HK-2 (cell line): ENCODE measurements around the gene ASIC2.
"Not testable (repeated sequence)": the region's sequence is repeated elsewhere in the genome, so short reads cannot be mapped to it uniquely, and the experiment has no call there.

ENCODE experiments used
- DNase-seq: peaks from one replicate; pipeline ENCODE4 v3.0.0-alpha.2; 2018; ENCODE audit not compliant: unreplicated experiment

Gene ASIC2

GRCh38 chr17:32985050-32985756 is 307.9 kb downstream of the ASIC2 start:
- no peak for DNase-seq

DNA sequence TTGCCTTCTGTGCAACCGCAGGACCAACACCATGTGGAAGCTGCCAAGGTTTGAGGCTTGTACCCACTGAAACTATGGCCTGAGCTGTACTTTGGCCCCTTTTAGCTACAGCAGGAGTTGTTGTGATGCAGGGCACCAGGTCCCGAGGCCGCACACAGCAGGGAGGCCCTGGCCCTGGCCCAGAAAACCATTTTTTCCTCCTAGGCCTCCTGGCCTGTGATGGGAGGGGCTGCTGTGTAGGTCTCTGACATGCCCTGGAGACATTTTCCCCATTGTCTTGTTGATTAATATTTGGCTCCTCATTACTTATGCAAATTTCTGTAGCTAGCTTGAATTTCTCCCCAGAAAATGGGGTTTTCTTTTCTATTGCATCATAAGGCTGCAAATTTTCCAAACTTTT is 311.5 kb downstream of the ASIC2 start:
- DNase-seq: not testable (repeated sequence)

GRCh38 chr17:32980230-32980629 is 312.9 kb downstream of the ASIC2 start:
- DNase-seq: no peak

GRCh38 chr17:32976605-32977004 is 316.5 kb downstream of the ASIC2 start:
- DNase-seq: no peak

- DNase-seq: no peak
These were observed 317.0 kb downstream of the ASIC2 start for GRCh38 chr17:32976131-32976530.

- DNase-seq: no peak
These were observed 321.9 kb downstream of the ASIC2 start for GRCh38 chr17:32971171-32971570.

DNA sequence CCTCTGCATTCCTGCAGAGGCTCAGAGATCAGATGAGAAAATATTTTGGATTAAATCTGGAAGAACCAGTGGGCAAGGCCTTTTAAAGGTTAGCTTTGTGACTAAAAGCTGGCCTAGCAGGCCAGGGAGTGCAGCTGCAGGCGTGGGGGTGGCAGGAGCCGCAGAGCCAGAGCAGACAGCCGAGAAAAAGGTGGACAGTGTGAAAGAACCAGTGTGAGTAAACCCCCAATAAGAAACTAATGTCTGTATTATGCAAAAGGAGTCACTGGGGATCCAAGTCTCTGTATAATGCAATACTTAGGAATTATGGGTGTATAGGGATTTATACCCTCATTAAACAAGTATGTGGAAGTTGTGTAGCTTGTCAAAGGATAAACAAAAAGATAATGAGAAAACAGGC is 322.8 kb downstream of the ASIC2 start:
- no peak for DNase-seq

- not testable (repeated sequence) for DNase-seq
These were observed 323.9 kb downstream of the ASIC2 start for GRCh38 chr17:32969231-32969630.

DNA sequence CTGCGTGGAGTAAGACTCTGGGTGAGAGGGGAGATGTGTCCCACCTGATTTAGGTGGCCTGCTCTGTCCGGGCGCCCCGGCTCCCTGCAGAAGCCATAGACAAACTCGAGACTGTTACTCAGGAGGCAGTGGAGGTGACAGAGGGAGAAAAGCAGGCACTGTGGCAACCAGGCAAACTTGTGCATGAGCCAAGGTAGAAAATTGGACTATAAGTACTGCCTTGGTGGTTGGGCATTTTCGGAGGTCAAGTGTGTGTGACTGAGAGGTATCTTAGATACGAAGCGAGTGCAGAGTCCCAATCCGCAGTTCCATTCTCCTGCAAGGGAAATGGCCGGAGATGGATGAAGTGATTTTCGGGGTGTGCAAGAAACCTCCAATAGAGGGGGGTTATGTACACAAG is 328.6 kb downstream of the ASIC2 start:
- no peak for DNase-seq
